GM18519 (cell line): ENCODE data around the gene MACC1.
"Not testable (repeated sequence)": the region's sequence is repeated elsewhere in the genome, so short reads cannot be mapped to it uniquely, and the experiment has no call there.

Experiments
- ATAC-seq: cut with Tn5 transposase; IDR thresholded peaks from one replicate; pipeline ENCODE4 v1.9.1; 2021; ENCODE audit warnings: mild to moderate bottlenecking, moderate library complexity; ENCODE audit not compliant: unreplicated experiment, low FRiP score

The MACC1 gene

GRCh38 chr7:20141002-20141345 is 76.2 kb downstream of the MACC1 start:
- no peak for ATAC-seq

- ATAC-seq: no peak
Observed at GRCh38 chr7:20140291-20141001, 76.7 kb downstream of the MACC1 start.

GRCh38 chr7:20136647-20137046 is 80.5 kb downstream of the MACC1 start:
- ATAC-seq: no peak

GRCh38 chr7:20133803-20134202 is 83.4 kb downstream of the MACC1 start:
- no peak for ATAC-seq

- no peak for ATAC-seq
Observed at GRCh38 chr7:20132585-20132984, 84.6 kb downstream of the MACC1 start.

- no peak for ATAC-seq
Observed at GRCh38 chr7:20131776-20132175, 85.4 kb downstream of the MACC1 start.

- no peak for ATAC-seq
Observed at GRCh38 chr7:20129920-20130319, 87.3 kb downstream of the MACC1 start.

- no peak for ATAC-seq
Observed at GRCh38 chr7:20128001-20128400, 89.2 kb downstream of the MACC1 start.

- not testable (repeated sequence) for ATAC-seq
Observed at GRCh38 chr7:20126060-20126459, 91.1 kb downstream of the MACC1 start.

GRCh38 chr7:20124087-20124486 is 93.1 kb downstream of the MACC1 start:
- not testable (repeated sequence) for ATAC-seq

- not testable (repeated sequence) for ATAC-seq
Observed at GRCh38 chr7:20122653-20123316, 94.4 kb downstream of the MACC1 start.

- ATAC-seq: no peak
Observed at GRCh38 chr7:20122073-20122472, 95.1 kb downstream of the MACC1 start.

GRCh38 chr7:20121404-20121803 is 95.8 kb downstream of the MACC1 start:
- no peak for ATAC-seq

- ATAC-seq: not testable (repeated sequence)
Observed at GRCh38 chr7:20120611-20121168, 96.5 kb downstream of the MACC1 start.

- ATAC-seq: no peak
Observed at GRCh38 chr7:20116869-20117268, 100.3 kb downstream of the MACC1 start.

GRCh38 chr7:20114468-20114867 is 102.7 kb downstream of the MACC1 start:
- peak; percentile 85 for ATAC-seq

GRCh38 chr7:20113427-20114027 is 103.7 kb downstream of the MACC1 start:
- peak; percentile 90 for ATAC-seq

- ATAC-seq: no peak
Observed at GRCh38 chr7:20112696-20113095, 104.5 kb downstream of the MACC1 start.

GRCh38 chr7:20111821-20112542 is 105.2 kb downstream of the MACC1 start:
- ATAC-seq: no peak

GRCh38 chr7:20107582-20107981 is 109.6 kb downstream of the MACC1 start:
- ATAC-seq: no peak

GRCh38 chr7:20104696-20105095 is 112.5 kb downstream of the MACC1 start:
- ATAC-seq: no peak
